Panc1 (cell line): ENCODE measurements around the gene VPS16.

Experiments
- POLR2AphosphoS5 ChIP-seq: IDR thresholded peaks from 2 replicates; pipeline ENCODE4 v1.6.1; 2012; ENCODE audit warnings: mild to moderate bottlenecking, low read depth, low read length, moderate library complexity
- TF ChIP-seq, protein P1 (sequence below), 2 experiments: IDR thresholded peaks; 2 replicates each; pipeline ENCODE4 v1.6.1; 2011 to 2012; ENCODE audit warnings: low read depth in 2 of 2, control low read depth in 1 of 2, low read length in 1 of 2, mild to moderate bottlenecking in 1 of 2, moderate library complexity in 1 of 2; ENCODE audit not compliant: insufficient read depth in 1 of 2
- TF ChIP-seq, protein P2 (sequence below): fragments of 450-650 bp; IDR thresholded peaks from 2 replicates; pipeline ENCODE4 v1.5.1; 2017; ENCODE audit warnings: mild to moderate bottlenecking

DNA sequence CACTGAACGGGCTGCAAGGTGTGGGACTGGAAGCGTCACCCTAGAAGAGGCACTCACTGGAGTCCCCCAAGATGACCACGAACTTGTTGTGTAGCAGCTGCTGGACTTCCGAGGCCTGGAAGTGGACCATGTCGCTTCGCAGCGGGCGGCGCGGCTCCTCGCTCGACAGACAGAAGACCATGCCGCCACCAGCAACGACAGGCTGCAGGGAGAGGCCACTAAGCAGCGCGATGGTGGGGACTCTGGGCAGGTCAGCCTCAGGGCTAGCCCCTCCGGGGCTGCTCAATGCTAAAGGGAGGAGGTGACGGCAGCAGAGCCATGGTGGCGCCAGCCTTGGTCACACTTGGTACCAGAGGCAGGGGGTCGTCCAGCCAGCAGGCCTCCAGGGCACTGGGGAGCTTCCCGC lies 810 bp upstream of the VPS16 start:
- TF ChIP-seq, protein P1, sequence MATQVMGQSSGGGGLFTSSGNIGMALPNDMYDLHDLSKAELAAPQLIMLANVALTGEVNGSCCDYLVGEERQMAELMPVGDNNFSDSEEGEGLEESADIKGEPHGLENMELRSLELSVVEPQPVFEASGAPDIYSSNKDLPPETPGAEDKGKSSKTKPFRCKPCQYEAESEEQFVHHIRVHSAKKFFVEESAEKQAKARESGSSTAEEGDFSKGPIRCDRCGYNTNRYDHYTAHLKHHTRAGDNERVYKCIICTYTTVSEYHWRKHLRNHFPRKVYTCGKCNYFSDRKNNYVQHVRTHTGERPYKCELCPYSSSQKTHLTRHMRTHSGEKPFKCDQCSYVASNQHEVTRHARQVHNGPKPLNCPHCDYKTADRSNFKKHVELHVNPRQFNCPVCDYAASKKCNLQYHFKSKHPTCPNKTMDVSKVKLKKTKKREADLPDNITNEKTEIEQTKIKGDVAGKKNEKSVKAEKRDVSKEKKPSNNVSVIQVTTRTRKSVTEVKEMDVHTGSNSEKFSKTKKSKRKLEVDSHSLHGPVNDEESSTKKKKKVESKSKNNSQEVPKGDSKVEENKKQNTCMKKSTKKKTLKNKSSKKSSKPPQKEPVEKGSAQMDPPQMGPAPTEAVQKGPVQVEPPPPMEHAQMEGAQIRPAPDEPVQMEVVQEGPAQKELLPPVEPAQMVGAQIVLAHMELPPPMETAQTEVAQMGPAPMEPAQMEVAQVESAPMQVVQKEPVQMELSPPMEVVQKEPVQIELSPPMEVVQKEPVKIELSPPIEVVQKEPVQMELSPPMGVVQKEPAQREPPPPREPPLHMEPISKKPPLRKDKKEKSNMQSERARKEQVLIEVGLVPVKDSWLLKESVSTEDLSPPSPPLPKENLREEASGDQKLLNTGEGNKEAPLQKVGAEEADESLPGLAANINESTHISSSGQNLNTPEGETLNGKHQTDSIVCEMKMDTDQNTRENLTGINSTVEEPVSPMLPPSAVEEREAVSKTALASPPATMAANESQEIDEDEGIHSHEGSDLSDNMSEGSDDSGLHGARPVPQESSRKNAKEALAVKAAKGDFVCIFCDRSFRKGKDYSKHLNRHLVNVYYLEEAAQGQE (IDR thresholded peaks at IDR 0.05; ENCODE audit: insufficient read depth in 1 of 2, low read depth in 2 of 2, low read length in 1 of 2), result no peak
- TF ChIP-seq, protein P2, sequence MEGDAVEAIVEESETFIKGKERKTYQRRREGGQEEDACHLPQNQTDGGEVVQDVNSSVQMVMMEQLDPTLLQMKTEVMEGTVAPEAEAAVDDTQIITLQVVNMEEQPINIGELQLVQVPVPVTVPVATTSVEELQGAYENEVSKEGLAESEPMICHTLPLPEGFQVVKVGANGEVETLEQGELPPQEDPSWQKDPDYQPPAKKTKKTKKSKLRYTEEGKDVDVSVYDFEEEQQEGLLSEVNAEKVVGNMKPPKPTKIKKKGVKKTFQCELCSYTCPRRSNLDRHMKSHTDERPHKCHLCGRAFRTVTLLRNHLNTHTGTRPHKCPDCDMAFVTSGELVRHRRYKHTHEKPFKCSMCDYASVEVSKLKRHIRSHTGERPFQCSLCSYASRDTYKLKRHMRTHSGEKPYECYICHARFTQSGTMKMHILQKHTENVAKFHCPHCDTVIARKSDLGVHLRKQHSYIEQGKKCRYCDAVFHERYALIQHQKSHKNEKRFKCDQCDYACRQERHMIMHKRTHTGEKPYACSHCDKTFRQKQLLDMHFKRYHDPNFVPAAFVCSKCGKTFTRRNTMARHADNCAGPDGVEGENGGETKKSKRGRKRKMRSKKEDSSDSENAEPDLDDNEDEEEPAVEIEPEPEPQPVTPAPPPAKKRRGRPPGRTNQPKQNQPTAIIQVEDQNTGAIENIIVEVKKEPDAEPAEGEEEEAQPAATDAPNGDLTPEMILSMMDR, result no peak
- TF ChIP-seq POLR2AphosphoS5, result no peak
